ENCODE data around the gene STK31. TPM values are rescaled to one million over a fixed set of nuclear protein-coding genes. Genes with fewer than 3 reads are reported as not detected.
A peak's percentile ranks its signal among the peaks of the same experiment; 100 is the strongest.

STK31 gene
- total and polyA plus RNA-seq, 10 of the 15 experiments (the other 5 are each of a cell fraction or from before 2014, with no cell fraction given): 0.08 to 0.49 (median 0.17) TPM; not detected in 1

DNA sequence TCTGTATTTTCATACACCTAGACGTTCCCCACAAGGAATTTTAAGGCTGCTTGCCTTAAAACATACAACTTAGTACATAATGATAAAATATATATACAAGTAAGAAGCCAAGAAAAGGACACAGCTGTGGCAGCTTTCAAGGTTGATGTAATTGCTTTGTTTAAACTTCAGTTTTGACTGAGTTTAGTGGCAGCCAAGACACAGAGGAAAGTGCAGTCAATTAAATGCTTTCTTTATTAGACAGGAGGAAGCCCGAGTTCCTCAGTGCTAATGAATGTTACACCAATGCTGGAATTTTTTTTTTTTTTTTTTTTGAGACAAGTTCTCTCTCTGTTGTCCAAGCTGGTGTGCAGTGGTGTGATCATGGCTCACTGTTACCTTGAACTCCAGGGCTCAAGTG lies 11.2 kb upstream of the STK31 start:
- ChIA-PET POLR2A (interaction anchor here (0.6 to 1.7 kb wide), 5 partner anchors 15 to 623 kb away, joined by 5 to 8 read pairs (median 7); partner anchors contain the start of gene CCDC126), RAD21 (ENCODE audit: unreplicated experiment) (interaction anchor here (0.7 to 4.3 kb wide), 10 partner anchors 11 to 168 kb away, joined by 3 to 32 read pairs (median 4); partner anchors contain the start of genes CCDC126 and FAM221A), SMC1A (ENCODE audit: uncharacterized antibody, unreplicated experiment) (interaction anchor here (0.7 to 4.7 kb wide), 9 partner anchors 12 to 131 kb away, joined by 3 to 57 read pairs (median 4); partner anchors contain the start of gene STK31), CTCF (interaction anchor here (0.9 to 7.9 kb wide), 10 partner anchors 12 to 427 kb away, joined by 3 to 148 read pairs (median 4); partner anchors contain the start of genes FAM221A and STK31)
- in situ Hi-C loops (cut with MboI) (no loop called here), intact Hi-C loops (cut with micrococcal nuclease; ENCODE audit: unreplicated experiment) (loop anchor here (5.0 kb wide), 1 partner anchor 127 kb away; no protein-coding TSS in a partner anchor)
- ATAC-seq: peak; percentile 57
- FAIRE-seq: no peak
- no peak overlapping the region for H3K4me3 ChIP-seq
- 22% methylated on average over 2 of the region's 2 CpGs for WGBS (ENCODE audit: insufficient coverage, insufficient replicate concordance, low lambda C conversion rate, missing lambda C conversion rate)
- TF ChIP-seq JUNB (IDR thresholded peaks at IDR 0.05) (peak; percentile 44), BACH1 (IDR thresholded peaks at IDR 0.05; ENCODE audit: borderline replicate concordance) (no peak), MTA2 (IDR thresholded peaks at IDR 0.05; ENCODE audit: low read depth) (peak; percentile 38; the same call in 1 of the 2 replicates), BCL11A (IDR thresholded peaks at IDR 0.05; ENCODE audit: low read depth, low read length) (0 out of 2 replicates have a peak, but pooled peaks have one; percentile 13)
- H4K20me1 ChIP-seq (ENCODE audit: control insufficient read depth, insufficient read depth): no peaks in the 10 kb centered on the region
- H3K27me3 ChIP-seq (replicated peaks in 1 of 2; ENCODE audit: control insufficient read depth in 2 of 2, insufficient read depth in 2 of 2, low read length in 1 of 2): no peaks in the 10 kb centered on the region
- DNase-seq (ENCODE audit: low read depth, low spot score): no peak
- no peak overlapping the region for H3K9ac ChIP-seq (ENCODE audit: control insufficient read depth, insufficient read depth, low read length)
- no peak overlapping the region for H2AFZ ChIP-seq (ENCODE audit: control insufficient read depth, low read depth, low read length)
- H3K4me2 ChIP-seq (ENCODE audit: control insufficient read depth, insufficient read depth): no peak overlapping the region
- H3K4me1 ChIP-seq (ENCODE audit: control insufficient read depth, insufficient read depth, low read length): no peaks in the 10 kb centered on the region
- no TSS peak for BruUV-seq (replicated peaks)
- H3K9me3 ChIP-seq (replicated peaks; ENCODE audit: control insufficient read depth, insufficient read depth, low read length): no peaks in the 10 kb centered on the region; the same call in 2 of the 3 replicates
- no peaks in the 10 kb centered on the region for H3K79me2 ChIP-seq (ENCODE audit: control insufficient read depth, insufficient read depth, low read length)
- H3K27ac ChIP-seq (ENCODE audit: control insufficient read depth, insufficient read depth): no peak overlapping the region
- H3K36me3 ChIP-seq (ENCODE audit: control insufficient read depth in 2 of 2, insufficient read depth in 2 of 2, low read length in 1 of 2): peaks cover 0 to 7% of the 10 kb centered on the region in 2 experiments; a peak in 2 of 4 replicates

DNA sequence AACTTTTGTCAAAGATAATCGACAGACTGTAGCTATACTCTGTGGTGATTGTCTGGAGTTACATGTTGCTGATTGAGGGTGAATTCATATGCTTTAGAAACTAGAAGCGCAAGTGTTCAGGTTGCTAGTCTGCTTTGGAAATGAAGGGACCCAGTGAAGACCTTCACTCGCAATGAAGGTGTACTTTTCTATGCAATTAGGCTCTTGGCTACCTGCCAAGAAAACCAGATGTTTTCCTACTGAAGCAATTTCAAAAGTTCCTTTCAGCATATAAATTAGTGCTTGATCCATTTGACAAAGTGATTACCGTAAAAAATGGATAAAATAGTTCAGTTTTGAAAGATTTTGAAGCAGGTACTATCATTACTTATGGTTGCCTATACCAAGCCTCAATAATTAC lies 10.0 kb upstream of the STK31 start:
- TF ChIP-seq GATAD2B (conservative IDR thresholded peaks at IDR 0.05; ENCODE audit: low read depth): no peak
- no peak for TF ChIP-seq CHD1 (IDR thresholded peaks at IDR 0.05; ENCODE audit: low read depth, low read length)
- TF ChIP-seq, protein P1, sequence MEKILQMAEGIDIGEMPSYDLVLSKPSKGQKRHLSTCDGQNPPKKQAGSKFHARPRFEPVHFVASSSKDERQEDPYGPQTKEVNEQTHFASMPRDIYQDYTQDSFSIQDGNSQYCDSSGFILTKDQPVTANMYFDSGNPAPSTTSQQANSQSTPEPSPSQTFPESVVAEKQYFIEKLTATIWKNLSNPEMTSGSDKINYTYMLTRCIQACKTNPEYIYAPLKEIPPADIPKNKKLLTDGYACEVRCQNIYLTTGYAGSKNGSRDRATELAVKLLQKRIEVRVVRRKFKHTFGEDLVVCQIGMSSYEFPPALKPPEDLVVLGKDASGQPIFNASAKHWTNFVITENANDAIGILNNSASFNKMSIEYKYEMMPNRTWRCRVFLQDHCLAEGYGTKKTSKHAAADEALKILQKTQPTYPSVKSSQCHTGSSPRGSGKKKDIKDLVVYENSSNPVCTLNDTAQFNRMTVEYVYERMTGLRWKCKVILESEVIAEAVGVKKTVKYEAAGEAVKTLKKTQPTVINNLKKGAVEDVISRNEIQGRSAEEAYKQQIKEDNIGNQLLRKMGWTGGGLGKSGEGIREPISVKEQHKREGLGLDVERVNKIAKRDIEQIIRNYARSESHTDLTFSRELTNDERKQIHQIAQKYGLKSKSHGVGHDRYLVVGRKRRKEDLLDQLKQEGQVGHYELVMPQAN (conservative IDR thresholded peaks at IDR 0.05): no peak
- no peak for TF ChIP-seq SIN3A (IDR thresholded peaks at IDR 0.05; ENCODE audit: low read depth, low read length)
- H3K27me3 ChIP-seq (replicated peaks in 1 of 2; ENCODE audit: control insufficient read depth in 2 of 2, insufficient read depth in 2 of 2, low read length in 1 of 2): no peaks in the 10 kb centered on the region
- H3K79me2 ChIP-seq (ENCODE audit: control insufficient read depth, insufficient read depth, low read length): no peaks in the 10 kb centered on the region
- H3K36me3 ChIP-seq (ENCODE audit: control insufficient read depth in 2 of 2, insufficient read depth in 2 of 2, low read length in 1 of 2): peaks cover 0 to 9% of the 10 kb centered on the region in 2 experiments; a peak in 3 of 4 replicates
- no peaks in the 10 kb centered on the region for H4K20me1 ChIP-seq (ENCODE audit: control insufficient read depth, insufficient read depth)
- POLR2A ChIA-PET: no interaction called here
- no peak for DNase-seq (ENCODE audit: low read depth, low spot score)
- no peak overlapping the region for H3K27ac ChIP-seq (ENCODE audit: control insufficient read depth, insufficient read depth)
- no peak overlapping the region for H3K4me3 ChIP-seq
- CTCF ChIA-PET: interaction anchor here (7.1 to 7.9 kb wide), 2 partner anchors 11 to 128 kb away, joined by 73 to 148 read pairs; partner anchors contain the start of gene STK31
- H3K4me1 ChIP-seq (ENCODE audit: control insufficient read depth, insufficient read depth, low read length): no peaks in the 10 kb centered on the region
- RAD21 ChIA-PET (ENCODE audit: unreplicated experiment): interaction anchor here (0.9 to 4.3 kb wide), 3 partner anchors 11 to 126 kb away, joined by 3 to 20 read pairs (median 3); partner anchors contain the start of gene FAM221A
- no peak for ATAC-seq
- no TSS peak for BruUV-seq (replicated peaks)
- intact Hi-C loops (cut with micrococcal nuclease; ENCODE audit: unreplicated experiment): no loop called here
- no peak for FAIRE-seq
- no peaks in the 10 kb centered on the region; the same call in 2 of the 3 replicates for H3K9me3 ChIP-seq (replicated peaks; ENCODE audit: control insufficient read depth, insufficient read depth, low read length)
- 99% methylated on average over 4 of the region's 4 CpGs for WGBS (ENCODE audit: insufficient coverage, insufficient replicate concordance, low lambda C conversion rate, missing lambda C conversion rate)
- SMC1A ChIA-PET (ENCODE audit: uncharacterized antibody, unreplicated experiment): interaction anchor here (0.6 to 4.3 kb wide), 3 partner anchors 11 to 898 kb away, joined by 3 to 57 read pairs (median 4); partner anchors contain the start of gene STK31
- no peak overlapping the region for H3K9ac ChIP-seq (ENCODE audit: control insufficient read depth, insufficient read depth, low read length)
- in situ Hi-C loops (cut with MboI): loop anchor here (5.0 kb wide), 1 partner anchor 428 kb away; no protein-coding TSS in a partner anchor
- H3K4me2 ChIP-seq (ENCODE audit: control insufficient read depth, insufficient read depth): no peak overlapping the region
- H2AFZ ChIP-seq (ENCODE audit: control insufficient read depth, low read depth, low read length): no peak overlapping the region

All from GM12878 (cell line).